GM12892 (cell line): Measurements from ENCODE around the gene DNER.

Experiments
- POLR2AphosphoS5 ChIP-seq: IDR thresholded peaks from 2 replicates; pipeline ENCODE4 v1.6.1; 2011; ENCODE audit warnings: low read depth, low read length, control low read depth
- TAF1 ChIP-seq: IDR thresholded peaks from 2 replicates; pipeline ENCODE4 v1.6.1; 2011; ENCODE audit warnings: low read depth, mild to moderate bottlenecking, control low read depth, low read length, borderline replicate concordance

- TF ChIP-seq POLR2AphosphoS5 (no peak), TAF1 (no peak)
These were observed 40.7 kb downstream of the DNER start for GRCh38 chr2:229673676-229674075.
